ENCODE measurements around the gene GFOD1.

DNA sequence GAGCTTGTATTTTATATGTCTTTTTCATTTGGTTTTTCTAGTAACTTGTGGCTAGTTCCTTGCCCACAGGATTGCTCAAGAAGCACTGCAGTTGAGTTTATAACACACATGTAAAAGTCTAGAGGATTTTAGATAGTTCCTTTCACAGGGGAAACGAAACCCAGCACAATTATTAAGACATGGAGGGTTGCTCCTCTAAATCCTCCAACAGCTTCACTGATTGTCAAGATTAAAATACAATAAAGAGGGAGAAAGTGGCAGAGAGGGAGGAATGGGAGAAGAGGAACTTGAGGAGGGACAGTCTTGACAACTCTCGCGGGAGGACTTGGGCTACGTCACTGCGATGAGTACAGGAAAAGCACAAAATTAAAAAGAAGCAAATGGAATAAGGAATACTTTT is 149.4 kb downstream of the GFOD1 start:
- TF ChIP-seq POLR2A (IDR thresholded peaks at IDR 0.05; ENCODE audit: low read depth, low read length) (no peak), MXI1 (IDR thresholded peaks at IDR 0.05; ENCODE audit: borderline replicate concordance, low read depth, low read length) (no peak), SMC3 (IDR thresholded peaks at IDR 0.05; ENCODE audit: low read depth, low read length) (no peak), MAZ (IDR thresholded peaks at IDR 0.05; ENCODE audit: borderline replicate concordance, low read depth, low read length) (no peak), RFX5 (IDR thresholded peaks at IDR 0.05; ENCODE audit: low read depth, low read length) (no peak), CEBPB (IDR thresholded peaks at IDR 0.05; ENCODE audit: low read depth, low read length) (no peak), MAFK (IDR thresholded peaks at IDR 0.05; ENCODE audit: low read depth, low read length) (no peak), BHLHE40 (IDR thresholded peaks at IDR 0.05; ENCODE audit: low read depth, low read length) (no peak), FOS (IDR thresholded peaks at IDR 0.05; ENCODE audit: low read depth, low read length) (no peak), RAD21 (IDR thresholded peaks at IDR 0.05; ENCODE audit: low read length) (no peak)
- TF ChIP-seq, protein P1, sequence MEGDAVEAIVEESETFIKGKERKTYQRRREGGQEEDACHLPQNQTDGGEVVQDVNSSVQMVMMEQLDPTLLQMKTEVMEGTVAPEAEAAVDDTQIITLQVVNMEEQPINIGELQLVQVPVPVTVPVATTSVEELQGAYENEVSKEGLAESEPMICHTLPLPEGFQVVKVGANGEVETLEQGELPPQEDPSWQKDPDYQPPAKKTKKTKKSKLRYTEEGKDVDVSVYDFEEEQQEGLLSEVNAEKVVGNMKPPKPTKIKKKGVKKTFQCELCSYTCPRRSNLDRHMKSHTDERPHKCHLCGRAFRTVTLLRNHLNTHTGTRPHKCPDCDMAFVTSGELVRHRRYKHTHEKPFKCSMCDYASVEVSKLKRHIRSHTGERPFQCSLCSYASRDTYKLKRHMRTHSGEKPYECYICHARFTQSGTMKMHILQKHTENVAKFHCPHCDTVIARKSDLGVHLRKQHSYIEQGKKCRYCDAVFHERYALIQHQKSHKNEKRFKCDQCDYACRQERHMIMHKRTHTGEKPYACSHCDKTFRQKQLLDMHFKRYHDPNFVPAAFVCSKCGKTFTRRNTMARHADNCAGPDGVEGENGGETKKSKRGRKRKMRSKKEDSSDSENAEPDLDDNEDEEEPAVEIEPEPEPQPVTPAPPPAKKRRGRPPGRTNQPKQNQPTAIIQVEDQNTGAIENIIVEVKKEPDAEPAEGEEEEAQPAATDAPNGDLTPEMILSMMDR (conservative IDR thresholded peaks at IDR 0.05; ENCODE audit: low read depth, low read length) = no peak
- TF ChIP-seq, protein P2, sequence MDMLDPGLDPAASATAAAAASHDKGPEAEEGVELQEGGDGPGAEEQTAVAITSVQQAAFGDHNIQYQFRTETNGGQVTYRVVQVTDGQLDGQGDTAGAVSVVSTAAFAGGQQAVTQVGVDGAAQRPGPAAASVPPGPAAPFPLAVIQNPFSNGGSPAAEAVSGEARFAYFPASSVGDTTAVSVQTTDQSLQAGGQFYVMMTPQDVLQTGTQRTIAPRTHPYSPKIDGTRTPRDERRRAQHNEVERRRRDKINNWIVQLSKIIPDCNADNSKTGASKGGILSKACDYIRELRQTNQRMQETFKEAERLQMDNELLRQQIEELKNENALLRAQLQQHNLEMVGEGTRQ (IDR thresholded peaks at IDR 0.05; ENCODE audit: low read depth, low read length) = no peak
- TF ChIP-seq, protein P3, sequence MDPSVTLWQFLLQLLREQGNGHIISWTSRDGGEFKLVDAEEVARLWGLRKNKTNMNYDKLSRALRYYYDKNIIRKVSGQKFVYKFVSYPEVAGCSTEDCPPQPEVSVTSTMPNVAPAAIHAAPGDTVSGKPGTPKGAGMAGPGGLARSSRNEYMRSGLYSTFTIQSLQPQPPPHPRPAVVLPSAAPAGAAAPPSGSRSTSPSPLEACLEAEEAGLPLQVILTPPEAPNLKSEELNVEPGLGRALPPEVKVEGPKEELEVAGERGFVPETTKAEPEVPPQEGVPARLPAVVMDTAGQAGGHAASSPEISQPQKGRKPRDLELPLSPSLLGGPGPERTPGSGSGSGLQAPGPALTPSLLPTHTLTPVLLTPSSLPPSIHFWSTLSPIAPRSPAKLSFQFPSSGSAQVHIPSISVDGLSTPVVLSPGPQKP (IDR thresholded peaks at IDR 0.05; ENCODE audit: borderline replicate concordance, low read depth, low read length) = no peak
